GM19397 (cell line): Measurements from ENCODE around the gene GNA15.

Experiments used
- ATAC-seq: cut with Tn5 transposase; IDR thresholded peaks from one replicate; pipeline ENCODE4 v1.9.1; 2021; ENCODE audit warnings: mild to moderate bottlenecking, moderate library complexity; ENCODE audit not compliant: unreplicated experiment

GNA15 gene

DNA sequence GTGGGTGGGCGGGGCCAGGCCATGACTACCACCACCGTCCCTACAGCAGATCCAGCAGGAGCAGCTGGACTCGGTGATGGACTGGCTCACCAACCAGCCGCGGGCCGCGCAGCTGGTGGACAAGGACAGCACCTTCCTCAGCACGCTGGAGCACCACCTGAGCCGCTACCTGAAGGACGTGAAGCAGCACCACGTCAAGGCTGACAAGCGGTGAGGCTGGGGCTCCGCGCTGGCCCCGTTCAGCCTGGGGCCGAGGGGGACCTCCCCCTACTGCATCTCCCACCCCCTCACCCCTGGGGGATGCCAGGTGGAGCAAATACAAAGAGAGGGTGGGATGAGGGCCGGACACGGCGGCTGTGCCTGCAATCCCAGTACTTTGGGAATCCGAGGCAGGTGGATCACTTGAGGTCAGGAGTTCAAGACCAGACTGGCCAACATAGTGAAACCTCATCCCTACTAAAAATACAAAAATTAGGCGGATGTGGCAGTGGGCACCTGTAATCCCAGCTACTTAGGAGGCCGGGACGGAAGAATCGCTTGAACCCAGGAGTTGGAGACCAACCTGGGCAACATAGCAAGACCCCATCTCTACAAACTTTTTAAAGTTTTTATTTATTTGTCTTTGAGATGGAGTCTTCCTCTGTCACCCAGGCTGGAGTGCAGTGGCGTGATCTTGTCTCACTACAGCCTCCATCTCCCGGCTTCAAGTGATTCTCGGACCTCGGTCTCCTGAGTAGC, 70.6 kb downstream of the GNA15 start:
- ATAC-seq: no peak

DNA sequence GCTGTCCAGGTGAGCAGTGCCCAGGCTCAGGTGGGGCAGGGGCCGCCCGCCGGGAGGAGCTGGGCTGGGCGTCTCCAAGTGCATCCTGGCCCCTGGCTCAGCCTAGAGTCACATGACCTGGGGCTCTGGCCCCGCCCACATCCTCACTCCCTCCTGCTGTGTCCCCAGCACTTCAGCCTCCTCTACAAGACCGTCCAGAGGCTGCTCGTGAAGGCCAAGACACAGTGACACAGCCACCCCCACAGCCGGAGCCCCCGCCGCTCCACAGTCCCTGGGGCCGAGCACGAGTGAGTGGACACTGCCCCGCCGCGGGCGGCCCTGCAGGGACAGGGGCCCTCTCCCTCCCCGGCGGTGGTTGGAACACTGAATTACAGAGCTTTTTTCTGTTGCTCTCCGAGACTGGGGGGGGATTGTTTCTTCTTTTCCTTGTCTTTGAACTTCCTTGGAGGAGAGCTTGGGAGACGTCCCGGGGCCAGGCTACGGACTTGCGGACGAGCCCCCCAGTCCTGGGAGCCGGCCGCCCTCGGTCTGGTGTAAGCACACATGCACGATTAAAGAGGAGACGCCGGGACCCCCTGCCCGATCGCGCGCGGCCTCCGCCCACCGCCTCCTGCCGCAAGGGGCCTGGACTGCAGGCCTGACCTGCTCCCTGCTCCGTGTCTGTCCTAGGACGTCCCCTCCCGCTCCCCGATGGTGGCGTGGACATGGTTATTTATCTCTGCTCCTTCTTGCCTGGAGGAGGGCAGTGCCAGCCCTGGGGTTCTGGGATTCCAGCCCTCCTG, 71.8 kb downstream of the GNA15 start:
- no peak for ATAC-seq

DNA sequence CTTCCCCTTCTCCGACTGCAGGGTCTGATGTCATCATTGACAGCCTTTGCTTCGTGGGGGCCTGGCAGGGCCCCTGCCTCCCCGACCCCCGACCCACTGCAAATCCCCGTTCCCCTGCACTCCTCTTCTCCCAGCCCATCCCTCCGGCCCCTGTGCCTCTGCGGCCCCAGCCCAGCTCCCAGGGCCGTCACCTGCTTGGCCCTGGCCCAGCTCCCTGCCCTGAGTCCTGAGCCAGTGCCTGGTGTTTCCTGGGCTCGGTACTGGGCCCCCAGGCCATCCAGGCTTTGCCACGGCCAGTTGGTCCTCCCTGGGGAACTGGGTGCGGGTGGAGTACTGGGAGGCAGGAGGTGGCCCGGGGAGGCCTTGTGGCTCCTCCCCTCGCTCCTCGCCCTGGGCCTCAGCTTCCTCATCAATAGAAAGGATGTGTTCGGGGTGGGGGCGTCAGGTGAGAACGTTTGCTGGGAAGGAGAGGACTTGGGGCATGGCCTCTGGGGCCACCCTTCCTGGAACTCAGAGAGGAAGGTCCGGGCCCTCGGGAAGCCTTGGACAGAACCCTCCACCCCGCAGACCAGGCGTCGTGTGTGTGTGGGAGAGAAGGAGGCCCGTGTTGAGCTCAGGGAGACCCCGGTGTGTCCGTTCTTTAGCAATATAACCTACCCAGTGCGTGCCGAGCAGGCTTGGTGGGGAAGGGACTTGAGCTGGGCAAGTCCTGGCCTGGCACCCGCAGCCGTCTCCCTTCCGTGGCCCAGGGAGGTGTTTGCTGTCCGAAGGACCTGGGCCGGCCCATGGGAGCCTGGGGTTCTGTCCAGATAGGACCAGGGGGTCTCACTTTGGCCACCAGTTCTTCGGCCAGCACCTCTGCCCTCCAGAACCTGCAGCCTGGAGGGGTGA, 72.7 kb downstream of the GNA15 start:
- ATAC-seq: no peak

DNA sequence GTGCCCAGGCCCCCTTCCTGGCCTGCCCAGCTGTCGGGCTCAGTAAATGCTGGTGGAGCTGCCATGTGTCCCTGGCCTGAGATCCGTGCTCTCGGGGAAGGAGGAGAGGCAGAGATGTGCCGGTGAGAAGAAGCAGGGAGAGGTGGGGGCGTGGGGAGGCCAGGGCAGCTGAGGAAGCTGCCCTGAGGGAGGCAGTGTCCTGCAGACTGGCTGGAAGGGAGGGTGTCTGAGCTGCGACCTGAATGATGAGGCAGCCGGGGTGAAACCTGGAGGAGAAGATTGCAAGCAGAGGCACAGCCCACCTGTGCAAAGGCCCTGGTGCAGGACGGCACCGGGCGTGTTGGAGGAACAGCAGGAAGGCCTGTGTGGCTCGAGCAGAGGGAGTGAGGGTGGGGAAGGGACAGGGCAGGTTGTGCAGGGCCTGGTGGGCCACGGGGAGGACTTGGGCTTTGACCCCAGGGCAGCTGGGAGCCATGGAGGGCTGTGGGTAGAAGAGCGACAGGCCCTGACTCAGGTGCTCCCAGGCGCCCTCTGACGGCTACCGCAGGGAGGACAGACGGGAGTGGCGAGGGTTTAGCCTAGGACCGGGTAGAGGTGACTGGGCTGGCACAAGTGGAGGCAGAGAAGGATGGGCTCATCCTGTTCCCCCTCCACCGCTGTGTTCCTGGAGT, 74.6 kb downstream of the GNA15 start:
- no peak for ATAC-seq

DNA sequence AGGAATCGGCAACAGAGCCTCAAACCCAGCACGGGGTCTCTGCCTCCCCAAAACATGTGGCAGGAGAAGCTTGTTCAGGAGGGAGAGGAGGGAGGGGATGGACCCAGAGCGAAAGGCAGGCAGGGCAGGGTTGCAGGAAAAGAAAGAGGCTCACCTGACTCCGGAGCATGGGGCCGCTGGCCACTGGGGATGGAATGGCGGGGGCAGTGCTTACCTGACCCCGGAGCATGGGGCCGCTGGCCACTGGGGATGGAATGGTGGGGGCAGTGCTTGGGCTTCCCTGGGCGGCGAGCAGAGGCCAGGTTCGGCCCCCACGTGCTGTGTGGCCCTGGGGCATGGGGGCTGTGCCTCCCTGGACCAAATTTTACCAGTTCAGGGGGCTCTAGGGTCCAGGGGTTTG, 75.4 kb downstream of the GNA15 start:
- no peak for ATAC-seq

DNA sequence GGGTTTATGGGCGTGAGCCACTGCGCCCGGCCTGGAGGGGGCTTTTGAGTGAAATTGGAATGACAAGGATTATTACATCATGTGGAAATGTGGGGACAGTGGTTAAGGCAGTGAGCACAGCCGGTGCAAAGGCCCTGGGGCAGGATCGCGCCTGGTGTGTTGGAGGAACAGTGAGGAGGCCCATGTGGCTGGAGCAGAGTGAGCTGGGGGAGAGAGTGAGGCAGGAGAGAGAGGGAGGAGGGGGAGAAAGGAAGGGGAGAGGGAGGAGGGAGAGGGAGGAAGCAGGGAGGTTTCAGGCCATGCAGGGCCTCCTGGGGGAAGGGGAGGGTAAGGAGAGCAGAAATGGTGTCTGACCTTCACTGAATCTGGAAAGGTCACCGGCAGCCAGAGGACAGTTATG, 77.3 kb downstream of the GNA15 start:
- ATAC-seq: no peak
